HepG2 (cell line): ENCODE data around the gene EPHA10. TPM values are rescaled to one million over a fixed set of nuclear protein-coding genes. Genes with fewer than 3 reads are reported as not detected.

Experiments used
- ARNTL ChIP-seq: sonication (generic); formaldehyde crosslinking; IDR thresholded peaks from 2 replicates; pipeline ENCODE4 v1.4.0; 2020; ENCODE audit warnings: mild to moderate bottlenecking, missing genetic modification reagents
- CBFB ChIP-seq: sonication (generic); formaldehyde crosslinking; IDR thresholded peaks from 2 replicates; pipeline ENCODE4 v1.4.0; 2020; ENCODE audit warnings: missing genetic modification reagents
- DRAP1 ChIP-seq: IDR thresholded peaks from 2 replicates; pipeline ENCODE4 v1.6.1; 2016; ENCODE audit warnings: missing genetic modification reagents, missing compliant biosample characterization
- FUBP1 ChIP-seq: sonication (generic); formaldehyde crosslinking; IDR thresholded peaks from 2 replicates; pipeline ENCODE4 v1.5.1; 2020; ENCODE audit warnings: missing genetic modification reagents, mild to moderate bottlenecking, borderline replicate concordance
- IRX3 ChIP-seq: sonication (generic); formaldehyde crosslinking; IDR thresholded peaks from 2 replicates; pipeline ENCODE4 v1.8.1; 2023; ENCODE audit warnings: mild to moderate bottlenecking, low read depth, missing genetic modification reagents, borderline replicate concordance
- KDM1A ChIP-seq: IDR thresholded peaks from 2 replicates; pipeline ENCODE4 v1.6.1; 2016; ENCODE audit warnings: missing compliant biosample characterization
- PHF5A ChIP-seq: IDR thresholded peaks from one replicate; pipeline ENCODE4 v1.6.1; 2018; ENCODE audit warnings: low read depth, missing genetic modification reagents; ENCODE audit not compliant: unreplicated experiment
- PREB ChIP-seq: sonication (generic); formaldehyde crosslinking; IDR thresholded peaks from 2 replicates; pipeline ENCODE4 v1.4.0; 2020; ENCODE audit warnings: missing genetic modification reagents
- RAD21 ChIP-seq: fragments of 450-650 bp; formaldehyde crosslinking; IDR thresholded peaks from 2 replicates; pipeline ENCODE4 v1.5.0; 2020; ENCODE audit warnings: mild to moderate bottlenecking
- RBM39 ChIP-seq: fragments of 200-400 bp; formaldehyde crosslinking; IDR thresholded peaks from one replicate; pipeline ENCODE4 v1.6.1; 2018; ENCODE audit warnings: antibody characterized with exemption, mild to moderate bottlenecking, low read depth, low read length; ENCODE audit not compliant: poor library complexity, severe bottlenecking
- RFX1 ChIP-seq: fragments of 450-650 bp; IDR thresholded peaks from 2 replicates; pipeline ENCODE4 v1.6.1; 2017
- SATB2 ChIP-seq: sonication (generic); formaldehyde crosslinking; IDR thresholded peaks from 2 replicates; pipeline ENCODE4 v1.5.0; 2020; ENCODE audit warnings: missing genetic modification reagents
- SETDB1 ChIP-seq: sonication (generic); formaldehyde crosslinking; IDR thresholded peaks from 2 replicates; pipeline ENCODE4 v1.5.1; 2020; ENCODE audit warnings: missing genetic modification reagents, mild to moderate bottlenecking, borderline replicate concordance
- SMAD1 ChIP-seq: sonication (generic); formaldehyde crosslinking; IDR thresholded peaks from 2 replicates; pipeline ENCODE4 v1.4.0; 2020; ENCODE audit warnings: missing genetic modification reagents, low read depth, mild to moderate bottlenecking, borderline replicate concordance
- SP140L ChIP-seq: sonication (generic); formaldehyde crosslinking; IDR thresholded peaks from 2 replicates; pipeline ENCODE4 v1.4.0; 2020; ENCODE audit warnings: missing genetic modification reagents, borderline replicate concordance
- SP2 ChIP-seq: sonication (generic); formaldehyde crosslinking; IDR thresholded peaks from 2 replicates; pipeline ENCODE4 v1.5.1; 2020; ENCODE audit warnings: mild to moderate bottlenecking, missing genetic modification reagents
- SRF ChIP-seq: IDR thresholded peaks from 2 replicates; pipeline ENCODE4 v1.6.1; 2011; ENCODE audit warnings: mild to moderate bottlenecking, low read depth, low read length, moderate library complexity
- YEATS4 ChIP-seq: sonication (generic); formaldehyde crosslinking; IDR thresholded peaks from 2 replicates; pipeline ENCODE4 v1.4.0; 2020; ENCODE audit warnings: missing genetic modification reagents, borderline replicate concordance
- ZC3H4 ChIP-seq: sonication (generic); formaldehyde crosslinking; IDR thresholded peaks from 2 replicates; pipeline ENCODE4 v1.4.0; 2020; ENCODE audit warnings: missing genetic modification reagents, borderline replicate concordance
- ZKSCAN8 ChIP-seq: IDR thresholded peaks from 2 replicates; pipeline ENCODE4 v1.6.1; 2016; ENCODE audit warnings: borderline replicate concordance, missing genetic modification reagents, missing compliant biosample characterization
- ZNF263 ChIP-seq: sonication (generic); formaldehyde crosslinking; IDR thresholded peaks from 2 replicates; pipeline ENCODE4 v1.4.0; 2020; ENCODE audit warnings: missing genetic modification reagents
- ZNF577 ChIP-seq: sonication (generic); formaldehyde crosslinking; IDR thresholded peaks from 2 replicates; pipeline ENCODE4 v1.4.0; 2020; ENCODE audit warnings: mild to moderate bottlenecking, low read depth, missing genetic modification reagents, borderline replicate concordance
- ZNF660 ChIP-seq: sonication (generic); formaldehyde crosslinking; IDR thresholded peaks from 2 replicates; pipeline ENCODE4 v1.5.1; 2020; ENCODE audit warnings: mild to moderate bottlenecking, low read depth, missing genetic modification reagents, borderline replicate concordance
- ZNF747 ChIP-seq: sonication (generic); formaldehyde crosslinking; IDR thresholded peaks from 2 replicates; pipeline ENCODE4 v1.8.1; 2023; ENCODE audit warnings: missing genetic modification reagents, mild to moderate bottlenecking, borderline replicate concordance
- ZNF766 ChIP-seq: sonication (generic); formaldehyde crosslinking; IDR thresholded peaks from 2 replicates; pipeline ENCODE4 v1.5.0; 2020; ENCODE audit warnings: missing genetic modification reagents, borderline replicate concordance
- ZNF780A ChIP-seq: sonication (generic); formaldehyde crosslinking; IDR thresholded peaks from 2 replicates; pipeline ENCODE4 v1.8.0; 2022; ENCODE audit warnings: mild to moderate bottlenecking, missing genetic modification reagents, moderate library complexity
- ZSCAN12 ChIP-seq: sonication (generic); formaldehyde crosslinking; IDR thresholded peaks from 2 replicates; pipeline ENCODE4 v1.9.0; 2021; ENCODE audit warnings: mild to moderate bottlenecking, missing genetic modification reagents
- polyA plus RNA-seq, 8 experiments: library from polyadenylated mRNA; depleted of rRNA in 3 of 8; stranded (reverse) in 7 of 8; unstranded in 1 of 8; fragments of >200 nt; fragmentation: Illumina TruSeq in 4 of 8; extraction: Trizol in 4 of 8; gene quantifications; 2 replicates each; pipeline versions ENCODE4 v1.2.1 to v1.2.3, GENCODE V29; 2011 to 2016; ENCODE audit warnings: low read depth in 4 of 8, missing spikeins in 1 of 8, mixed read lengths in 1 of 8; ENCODE audit not compliant: insufficient read depth in 1 of 8
- total RNA-seq, 5 experiments: library from RNA; depleted of rRNA; stranded (reverse); fragments of >200 nt; fragmentation: Illumina TruSeq; extraction: Trizol; gene quantifications; 2 replicates each; pipeline ENCODE4 v1.2.3, GENCODE V29; 2016; ENCODE audit warnings: low read depth in 1 of 5
- TF ChIP-seq, protein P1 (sequence below): sonication (generic); formaldehyde crosslinking; IDR thresholded peaks from 2 replicates; pipeline ENCODE4 v1.8.0; 2022; ENCODE audit warnings: missing genetic modification reagents, mild to moderate bottlenecking, inconsistent platforms, borderline replicate concordance

EPHA10 gene
- total and polyA plus RNA-seq, 2 of the 13 experiments (the other 11 are each of a cell fraction or from before 2014, with no cell fraction given) = 0.11 to 0.58 TPM

DNA sequence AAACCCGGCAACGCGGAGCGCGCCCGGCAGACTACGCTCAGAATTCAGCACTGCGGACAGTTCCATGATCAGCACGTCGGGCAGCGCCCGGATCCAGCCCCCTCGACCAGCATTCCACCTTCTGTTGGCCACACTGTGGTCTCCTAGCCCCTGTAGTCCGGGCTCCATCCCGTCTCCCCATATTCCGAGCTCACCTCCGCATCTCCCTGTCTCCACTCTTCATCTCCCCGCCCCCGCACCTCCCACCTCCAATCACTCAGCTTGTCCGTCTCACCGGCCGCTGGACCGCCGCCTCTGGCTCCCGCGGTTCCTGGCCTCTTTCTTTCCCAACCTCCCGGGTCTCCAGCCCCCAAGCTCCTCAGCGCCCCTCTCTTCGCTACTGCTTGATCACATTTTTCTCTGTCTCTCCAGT, 500 bp downstream of the EPHA10 start (continued):
- TF ChIP-seq SRF (no peak), PREB (CRISPR knock-in tag) (peak; percentile 99), CBFB (CRISPR knock-in tag) (peak; percentile 92), SATB2 (CRISPR knock-in tag) (peak; percentile 100), ZKSCAN8 (peak; percentile 92), ZC3H4 (CRISPR knock-in tag) (peak; percentile 98), SP2 (CRISPR knock-in tag) (peak; percentile 54; the same call in 1 of the 2 replicates), IRX3 (CRISPR knock-in tag) (peak; percentile 97; the same call in 1 of the 2 replicates), ZNF766 (peak; percentile 100), ZNF747 (CRISPR knock-in tag) (peak; percentile 95), SMAD1 (CRISPR knock-in tag) (no peak), ZNF780A (CRISPR knock-in tag) (peak; percentile 94), ZNF660 (CRISPR knock-in tag) (peak; percentile 97), PHF5A (peak; percentile 55), FUBP1 (no peak), SP140L (peak; percentile 100), DRAP1 (peak; percentile 66; the same call in 1 of the 2 replicates), RFX1 (no peak), ZNF263 (CRISPR knock-in tag) (peak; percentile 92), RAD21 (CRISPR knock-in tag) (no peak), RBM39 (no peak), KDM1A (peak; percentile 83; the same call in 1 of the 2 replicates), ARNTL (CRISPR knock-in tag) (peak; percentile 91), SETDB1 (CRISPR knock-in tag) (no peak), ZNF577 (CRISPR knock-in tag) (peak; percentile 90; the same call in 1 of the 2 replicates), ZSCAN12 (CRISPR knock-in tag) (peak; percentile 99), YEATS4 (peak; percentile 88)
- TF ChIP-seq, protein P1, sequence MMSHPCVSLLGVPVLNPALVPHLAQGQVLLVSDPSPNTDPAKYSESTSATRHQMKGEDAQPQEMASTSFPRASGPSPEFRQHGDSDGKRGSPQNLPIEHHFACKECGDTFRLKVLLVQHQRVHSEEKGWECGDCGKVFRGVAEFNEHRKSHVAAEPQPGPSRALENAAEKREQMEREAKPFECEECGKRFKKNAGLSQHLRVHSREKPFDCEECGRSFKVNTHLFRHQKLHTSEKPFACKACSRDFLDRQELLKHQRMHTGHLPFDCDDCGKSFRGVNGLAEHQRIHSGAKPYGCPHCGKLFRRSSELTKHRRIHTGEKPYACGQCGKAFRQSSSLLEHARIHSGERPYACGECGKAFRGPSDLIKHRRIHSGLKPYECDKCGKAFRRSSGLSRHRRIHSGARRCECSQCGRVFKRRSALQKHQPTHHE = peak; percentile 98
